HG02981 (cell line): ENCODE results near the gene LGI4.

ENCODE experiments used
- ATAC-seq: cut with Tn5 transposase; IDR thresholded peaks from one replicate; pipeline ENCODE4 v1.9.1; 2021; ENCODE audit warnings: mild to moderate bottlenecking, moderate library complexity; ENCODE audit not compliant: unreplicated experiment

The LGI4 gene

GRCh38 chr19:35088131-35088913 lies 46.5 kb downstream of the LGI4 start:
- ATAC-seq = no peak

DNA sequence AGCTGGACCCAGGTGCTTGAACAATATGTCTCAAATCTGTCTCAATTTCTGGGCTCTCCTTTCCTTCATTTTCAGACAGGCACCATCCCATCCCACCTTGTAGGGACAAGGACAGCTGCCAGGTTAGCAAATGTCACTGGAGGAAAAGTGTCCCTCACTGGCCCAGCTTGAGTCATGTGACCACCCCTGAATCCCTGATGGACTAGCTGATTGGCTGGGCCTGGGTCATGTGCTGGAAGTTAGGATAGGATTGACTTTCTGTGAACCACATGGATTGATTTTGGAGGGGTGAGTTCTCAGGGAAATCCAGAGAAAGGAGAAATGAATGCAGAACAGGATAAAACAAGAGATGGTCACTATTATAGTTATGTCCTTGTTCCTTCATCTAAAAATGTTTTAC lies 47.5 kb downstream of the LGI4 start:
- ATAC-seq = no peak

DNA sequence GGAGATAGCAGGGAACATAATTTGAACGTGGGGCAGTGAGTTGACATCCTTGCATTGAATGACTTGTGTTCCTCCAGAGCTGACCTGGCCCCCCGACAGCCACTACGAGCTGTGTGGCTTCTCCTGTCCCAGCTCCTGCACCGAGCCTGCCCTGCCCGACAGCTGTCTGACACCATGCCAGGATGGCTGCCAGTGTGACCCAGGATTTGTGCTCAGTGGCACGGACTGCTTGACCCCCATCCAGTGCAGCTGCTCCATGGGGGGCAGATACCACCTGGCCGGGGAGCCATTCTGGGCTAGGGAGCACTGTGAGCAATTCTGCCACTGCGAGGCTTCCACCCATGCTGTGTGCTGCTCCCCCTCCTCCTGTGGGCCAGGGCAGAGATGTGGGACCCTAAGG lies 48.4 kb downstream of the LGI4 start:
- no peak for ATAC-seq

GRCh38 chr19:35085947-35086346 lies 48.9 kb downstream of the LGI4 start:
- no peak for ATAC-seq

DNA sequence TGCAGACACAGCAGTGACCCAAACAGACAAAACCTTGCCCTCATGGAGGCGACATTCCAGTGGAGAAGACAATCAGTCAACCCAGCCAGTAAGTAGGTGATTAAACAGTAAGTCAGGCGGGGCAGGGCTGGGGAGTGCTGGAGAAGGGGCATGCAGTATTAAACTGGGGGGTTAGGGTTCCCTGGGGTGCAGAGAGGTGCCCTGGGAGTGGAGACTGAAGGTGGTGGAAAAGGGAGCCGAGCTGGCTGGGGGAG lies 50.4 kb downstream of the LGI4 start:
- ATAC-seq = no peak

DNA sequence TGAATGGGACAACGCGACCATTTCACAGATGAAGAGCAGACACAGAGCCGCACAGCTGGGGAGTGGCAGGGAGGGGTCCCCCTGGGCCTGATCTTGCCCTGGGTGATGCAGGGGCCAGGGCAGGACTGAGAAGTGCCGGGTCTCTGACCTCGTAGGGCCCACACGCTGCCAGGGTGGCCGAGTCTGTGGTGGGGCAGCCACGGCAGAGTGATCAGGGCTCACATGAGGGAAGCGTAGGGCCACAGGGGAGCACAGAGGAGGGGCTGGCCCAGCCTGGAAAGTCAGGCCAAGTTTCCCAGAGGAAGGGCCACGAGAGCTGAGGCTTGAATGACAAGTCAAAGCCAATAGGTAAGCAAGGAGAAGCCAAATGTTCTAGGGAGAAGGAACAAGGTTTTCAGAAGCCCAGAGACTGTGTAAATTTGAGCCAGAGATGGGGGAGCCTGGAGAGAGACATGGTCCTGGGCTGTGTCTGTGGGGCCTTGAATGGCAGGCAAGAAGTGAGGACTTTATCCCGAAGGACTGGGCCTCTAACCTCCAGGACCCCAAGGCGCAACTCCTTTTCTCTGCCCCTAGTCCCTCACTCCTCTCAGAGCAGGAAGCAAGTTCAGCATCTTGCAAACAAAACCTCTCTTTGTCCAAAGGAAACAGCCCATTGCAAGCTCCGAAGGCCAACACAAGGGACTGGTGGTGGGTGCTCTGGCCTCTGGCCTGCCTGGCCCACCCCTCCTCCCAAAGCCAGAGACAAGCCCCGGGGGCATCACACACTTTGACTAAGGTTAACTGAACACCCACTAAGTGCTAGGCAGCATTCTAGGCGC lies 51.0 kb downstream of the LGI4 start:
- ATAC-seq = no peak

DNA sequence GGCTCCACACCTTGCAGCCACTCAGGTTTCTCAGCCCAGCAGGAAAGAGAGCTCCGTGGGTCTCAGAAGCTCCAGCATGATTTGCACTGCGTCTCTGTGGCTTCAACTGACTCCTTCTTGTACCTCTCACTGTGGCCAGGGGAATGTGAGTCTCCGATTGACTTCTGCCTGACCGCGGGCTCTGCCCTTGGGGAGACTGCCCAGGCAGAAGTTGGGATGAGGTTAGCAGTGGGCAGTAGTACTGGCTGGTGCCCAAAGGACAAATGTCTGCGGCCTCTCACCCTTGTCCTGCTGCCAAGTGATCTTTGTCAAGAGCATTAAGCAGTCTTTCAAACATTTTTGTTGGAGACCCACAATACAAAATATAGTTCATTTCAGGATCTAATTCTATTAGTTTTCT lies 53.7 kb downstream of the LGI4 start:
- no peak for ATAC-seq

- ATAC-seq = no peak
Measured at GRCh38 chr19:35080613-35081170, 54.2 kb downstream of the LGI4 start.

GRCh38 chr19:35079826-35080225 lies 55.0 kb downstream of the LGI4 start:
- no peak for ATAC-seq

DNA sequence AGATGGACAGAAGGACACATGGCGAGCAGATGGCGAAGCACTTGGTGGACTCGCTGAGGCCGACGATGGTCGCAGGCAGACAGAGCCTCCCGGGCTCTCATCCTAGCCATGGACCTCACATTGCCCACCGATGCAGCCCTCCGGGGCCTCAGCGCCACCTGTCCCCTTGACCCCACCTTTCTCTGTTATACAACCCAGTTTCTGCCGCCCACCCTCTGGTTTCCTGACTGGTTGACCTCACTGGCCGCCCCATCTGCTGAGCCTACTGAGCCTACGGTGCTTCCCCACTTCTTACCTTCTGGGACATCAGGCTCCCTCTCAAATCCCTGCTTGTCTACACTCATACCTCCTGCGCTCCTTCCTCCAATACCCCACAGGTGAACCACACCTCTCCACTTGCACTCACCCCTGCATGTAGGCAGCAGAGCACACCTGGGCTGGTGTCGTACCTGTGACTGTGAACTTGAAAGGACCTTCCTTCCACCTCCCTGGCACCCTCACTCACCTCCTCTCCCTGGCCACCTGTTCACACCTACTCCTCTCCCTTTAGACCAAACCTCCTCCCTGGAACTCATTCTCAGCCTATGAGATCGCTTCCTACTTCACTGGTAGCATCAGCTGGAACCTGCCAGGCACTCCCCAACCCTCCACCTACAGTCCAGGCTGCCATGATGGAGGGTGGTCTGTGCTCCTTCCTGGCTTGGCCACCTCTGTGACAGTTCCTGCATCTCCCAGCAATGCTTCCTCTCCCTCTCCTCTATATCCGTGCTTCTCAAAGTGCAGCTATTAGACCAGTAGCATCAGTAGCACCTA lies 57.2 kb downstream of the LGI4 start:
- ATAC-seq = no peak

DNA sequence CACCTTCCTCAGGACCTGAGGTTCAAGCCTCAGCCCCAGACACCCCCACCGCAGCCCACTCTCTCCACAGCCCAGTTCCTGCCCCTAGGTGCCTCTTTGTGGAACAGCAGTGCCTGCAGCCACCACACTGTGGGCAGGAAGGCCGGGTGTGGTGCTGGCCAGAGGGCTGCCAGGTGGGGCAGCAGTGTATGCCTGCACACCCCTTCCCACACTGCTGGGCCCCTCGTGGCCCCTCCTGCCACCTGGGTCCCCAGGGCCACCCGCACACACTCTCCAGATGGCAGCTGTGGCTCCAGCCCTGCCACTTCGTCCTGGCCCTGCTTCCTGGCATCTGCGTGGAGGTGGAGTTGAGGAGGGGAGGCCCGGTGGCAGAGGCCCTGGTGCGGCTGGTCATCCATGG lies 58.2 kb downstream of the LGI4 start:
- ATAC-seq = no peak

- ATAC-seq = no peak
Measured at GRCh38 chr19:35076026-35076370, 58.9 kb downstream of the LGI4 start.

GRCh38 chr19:35075202-35076025 lies 59.4 kb downstream of the LGI4 start:
- ATAC-seq = no peak
